ENCODE results near the gene CAB39L.
"Not testable (repeated sequence)": the region's sequence is repeated elsewhere in the genome, so short reads cannot be mapped to it uniquely, and the experiment has no call there.

The CAB39L gene

GRCh38 chr13:49305792-49306425 lies 138.0 kb downstream of the CAB39L start:
- no peak for DNase-seq

GRCh38 chr13:49304763-49305700 lies 138.8 kb downstream of the CAB39L start:
- peak; percentile 37 for DNase-seq

DNA sequence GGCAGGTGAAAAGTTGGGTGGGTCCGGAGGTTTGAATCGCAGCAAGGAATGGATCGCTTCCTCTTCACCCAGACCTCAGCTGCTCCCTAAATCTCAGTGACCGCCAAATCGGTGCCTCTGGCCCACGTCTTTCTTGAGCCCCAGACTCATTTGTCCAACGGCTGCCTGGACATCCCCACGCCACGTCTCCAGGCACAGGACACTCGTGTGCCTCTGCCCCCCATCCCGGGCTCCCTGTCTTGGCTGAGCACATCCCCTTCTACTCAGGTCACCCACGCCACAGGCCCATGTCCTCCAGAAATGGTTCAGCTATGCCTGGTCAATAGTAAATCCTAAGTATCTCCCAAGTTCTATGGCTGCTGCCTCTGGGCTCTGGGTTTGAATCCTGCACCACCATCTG lies 139.5 kb downstream of the CAB39L start:
- DNase-seq: no peak

GRCh38 chr13:49303533-49304252 lies 140.2 kb downstream of the CAB39L start:
- DNase-seq: no peak

DNA sequence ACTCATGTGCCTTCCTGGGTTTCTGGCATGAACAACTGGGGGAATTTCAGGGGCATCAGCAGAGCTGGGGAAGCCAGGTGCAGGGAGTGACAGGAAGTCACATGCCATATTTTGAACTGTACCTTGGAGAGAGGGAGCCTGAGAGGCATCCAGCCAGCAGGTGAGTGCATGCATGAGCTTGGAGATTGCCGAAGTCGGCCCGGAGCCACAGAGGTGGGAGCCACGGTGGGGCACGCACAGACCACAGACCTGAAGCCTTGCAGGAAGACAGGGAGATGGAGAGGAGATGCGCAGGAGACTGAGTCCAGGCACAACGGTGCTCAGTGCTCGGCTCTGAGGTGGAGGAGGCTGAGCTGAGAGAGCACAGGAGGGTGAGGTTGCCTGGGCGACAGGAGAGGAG lies 141.0 kb downstream of the CAB39L start:
- DNase-seq: no peak

DNA sequence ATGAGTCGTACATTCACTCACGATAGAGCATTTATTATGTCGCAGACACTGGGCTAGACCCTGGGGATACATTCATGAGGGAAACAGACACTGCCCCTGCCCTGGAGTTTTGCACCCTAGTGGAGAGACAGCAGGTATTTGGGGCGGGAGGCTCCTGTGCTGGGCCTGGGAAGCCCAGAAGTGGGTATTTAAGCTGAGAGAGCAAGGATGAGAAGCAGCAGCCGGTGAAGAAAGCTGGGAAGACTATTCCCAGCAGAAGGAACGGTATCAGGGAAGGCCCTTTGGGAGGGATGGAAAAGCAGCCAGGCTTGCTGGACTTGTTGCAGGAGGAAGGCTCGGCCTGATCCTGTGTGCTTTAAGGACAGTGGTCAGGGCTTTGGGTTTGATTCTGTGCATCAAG lies 141.6 kb downstream of the CAB39L start:
- DNase-seq: no peak

DNA sequence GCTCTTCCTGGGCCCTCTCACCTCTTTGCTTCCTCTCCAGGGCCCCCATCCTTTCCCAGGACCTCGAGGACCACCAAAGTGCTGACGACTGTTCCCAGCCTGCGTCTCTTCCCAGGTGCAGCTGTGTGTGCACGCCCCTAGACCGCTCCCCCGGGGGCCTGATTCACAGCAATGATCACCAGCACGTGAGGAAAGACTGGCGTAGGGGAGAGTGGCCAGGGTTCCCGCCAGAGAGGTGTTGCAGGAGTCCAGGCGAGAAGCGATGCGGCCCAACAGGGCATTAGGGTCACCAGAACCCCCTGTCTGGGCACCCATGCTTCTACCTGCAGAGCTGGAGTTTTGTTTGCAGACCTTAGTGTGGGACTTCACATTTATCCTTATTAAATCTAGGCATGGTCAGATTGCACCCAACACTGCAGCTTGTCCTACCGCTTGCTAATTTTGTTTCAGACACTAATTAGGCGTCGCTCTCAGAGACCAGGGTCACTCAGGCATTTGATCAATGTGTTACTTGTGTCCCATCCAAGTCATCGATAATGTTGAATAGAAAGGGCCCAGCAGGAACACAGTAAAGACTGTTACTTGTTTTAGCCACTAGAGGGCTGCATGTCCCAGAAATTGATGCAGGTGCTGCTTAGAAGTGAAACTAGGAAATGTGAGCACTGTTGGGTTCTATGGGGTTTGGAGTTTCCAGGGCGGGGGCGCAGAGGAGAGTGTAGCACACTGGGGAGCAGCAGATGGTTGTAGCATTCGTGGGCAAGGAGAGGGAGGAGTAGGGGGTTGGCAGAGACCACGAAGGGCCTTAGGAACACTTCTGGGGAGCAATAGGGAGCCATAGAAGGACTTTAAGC lies 142.9 kb downstream of the CAB39L start:
- DNase-seq: peak; percentile 34

DNA sequence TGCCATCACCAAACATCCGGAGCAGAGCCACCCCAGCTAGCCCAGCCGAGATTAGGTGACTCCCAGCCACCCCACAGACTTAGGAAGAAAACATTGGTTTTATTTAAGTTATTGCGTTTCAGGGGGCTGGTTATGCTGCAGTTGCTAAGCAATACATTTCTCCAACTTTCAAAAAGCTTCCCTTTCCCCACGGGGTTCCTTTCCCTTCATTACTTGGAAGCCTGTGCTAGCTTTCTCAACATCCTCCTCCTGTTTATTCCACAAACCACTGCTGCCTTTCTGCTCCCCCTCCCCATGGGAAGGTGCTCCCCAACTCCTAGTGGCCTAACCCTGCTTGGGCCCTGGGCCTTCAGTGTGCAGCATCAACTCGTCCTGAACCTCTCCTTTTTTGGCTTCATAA lies 143.6 kb downstream of the CAB39L start:
- DNase-seq: no peak

DNA sequence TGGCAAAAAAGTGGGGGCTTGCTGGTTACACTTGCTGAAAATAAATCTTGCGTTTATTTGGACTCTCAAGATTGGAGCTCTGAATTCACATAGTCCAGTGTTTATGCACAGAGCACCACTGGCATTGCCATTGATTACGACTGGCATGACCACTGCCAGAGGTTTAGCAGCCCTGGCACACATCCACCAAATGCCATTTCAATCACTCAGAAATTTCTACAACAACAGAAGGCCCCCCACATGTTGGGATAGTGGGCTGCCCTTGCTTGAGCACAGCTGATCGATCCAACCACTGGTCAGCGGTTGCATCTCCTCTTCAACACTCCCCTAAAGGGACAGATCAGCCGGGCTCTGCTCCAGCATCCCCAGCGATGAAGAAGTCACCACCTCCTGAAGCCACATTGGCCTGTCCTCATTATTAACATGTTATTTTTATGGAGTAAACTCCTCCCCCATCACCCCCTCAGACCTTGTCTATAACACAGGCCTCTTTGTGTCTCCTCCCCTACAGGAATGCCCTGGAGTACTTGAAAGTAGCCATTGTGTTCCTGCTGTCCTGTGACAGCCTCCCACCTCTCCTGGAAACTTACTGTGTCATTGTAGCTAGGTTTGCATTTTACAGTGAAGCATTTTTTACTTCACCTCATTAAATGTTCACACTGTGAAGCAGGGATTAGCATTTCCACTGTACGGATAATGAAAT lies 144.8 kb downstream of the CAB39L start:
- DNase-seq: no peak

DNA sequence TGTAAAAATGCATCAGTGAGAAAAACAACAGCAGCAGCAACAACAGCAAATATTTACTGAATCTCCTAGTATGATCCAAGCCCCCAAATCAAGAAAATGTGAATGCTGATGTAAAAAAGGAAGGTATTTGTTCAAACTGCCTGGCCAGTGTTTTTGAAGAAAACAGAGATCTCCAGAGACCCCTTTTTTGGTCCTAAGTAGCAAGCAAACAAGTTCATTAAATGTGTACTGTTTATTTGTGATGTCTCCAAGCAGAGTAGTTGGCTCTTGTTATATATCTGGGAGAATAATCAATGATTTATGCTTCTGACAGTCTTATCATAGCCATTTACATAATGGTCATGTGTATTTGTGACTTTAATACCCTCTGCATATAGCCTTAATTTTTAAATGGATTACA lies 145.4 kb downstream of the CAB39L start:
- DNase-seq: no peak

GRCh38 chr13:49297338-49297737 lies 146.5 kb downstream of the CAB39L start:
- DNase-seq: no peak

DNA sequence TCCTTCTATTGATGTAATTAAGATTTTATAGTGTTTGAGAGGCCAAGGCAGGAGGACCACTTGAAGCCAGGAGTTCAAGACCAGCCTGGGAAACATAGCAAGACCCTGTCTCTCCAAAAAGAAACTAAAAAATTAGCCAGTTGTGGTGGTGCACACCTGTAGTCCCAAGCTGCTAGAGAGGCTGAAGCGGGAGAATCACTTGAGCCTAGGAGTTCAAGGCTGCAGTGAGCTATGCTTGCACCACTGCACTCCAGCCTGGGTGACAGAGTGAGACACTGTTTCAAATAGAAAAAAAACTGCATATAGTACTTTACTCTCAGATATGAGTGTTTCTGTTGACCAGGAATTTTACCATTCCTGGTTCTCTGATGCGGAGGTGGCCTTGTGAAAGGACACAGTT lies 147.2 kb downstream of the CAB39L start:
- no peak for DNase-seq

DNA sequence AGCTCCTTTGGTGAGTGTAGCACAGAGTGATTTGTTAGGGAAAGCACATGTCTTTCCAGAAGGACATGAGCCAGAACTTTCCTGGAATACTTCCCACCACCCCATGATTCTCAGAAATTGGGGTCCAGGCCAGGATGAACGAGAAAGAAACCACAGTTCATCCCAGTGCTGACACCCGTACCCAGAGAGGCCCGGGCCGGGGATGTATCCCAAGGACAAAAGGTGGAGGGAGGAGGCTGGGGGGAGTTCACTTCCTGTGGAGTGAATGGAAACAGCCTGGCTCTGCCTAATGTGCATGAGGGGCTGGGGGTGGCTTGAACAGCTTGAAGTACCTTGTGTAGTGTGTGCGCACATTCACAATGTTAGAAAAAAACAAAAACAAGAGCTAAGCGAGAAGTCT lies 148.6 kb downstream of the CAB39L start:
- no peak for DNase-seq

DNA sequence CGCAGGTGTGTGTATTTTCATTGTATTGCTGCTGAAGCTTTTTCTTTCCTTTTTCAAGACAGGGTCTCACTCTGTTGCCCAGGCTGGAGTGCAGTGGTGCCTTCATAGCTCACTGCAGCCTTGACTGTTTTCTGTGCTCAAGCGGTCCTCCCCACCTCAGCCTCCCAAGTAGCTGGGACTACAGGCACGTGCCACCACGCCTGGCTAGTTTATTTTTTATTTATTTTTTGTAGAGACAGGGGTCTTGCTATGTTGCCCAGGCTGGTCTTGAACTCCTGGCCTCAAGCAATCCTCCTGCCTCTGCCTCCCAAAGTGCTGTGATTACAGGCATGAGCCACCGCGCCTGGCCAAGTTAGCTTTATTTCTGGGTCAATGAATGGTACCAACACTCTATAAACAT lies 149.1 kb downstream of the CAB39L start:
- not testable (repeated sequence) for DNase-seq

GRCh38 chr13:49292742-49293486 lies 150.9 kb downstream of the CAB39L start:
- DNase-seq: peak; percentile 46

DNA sequence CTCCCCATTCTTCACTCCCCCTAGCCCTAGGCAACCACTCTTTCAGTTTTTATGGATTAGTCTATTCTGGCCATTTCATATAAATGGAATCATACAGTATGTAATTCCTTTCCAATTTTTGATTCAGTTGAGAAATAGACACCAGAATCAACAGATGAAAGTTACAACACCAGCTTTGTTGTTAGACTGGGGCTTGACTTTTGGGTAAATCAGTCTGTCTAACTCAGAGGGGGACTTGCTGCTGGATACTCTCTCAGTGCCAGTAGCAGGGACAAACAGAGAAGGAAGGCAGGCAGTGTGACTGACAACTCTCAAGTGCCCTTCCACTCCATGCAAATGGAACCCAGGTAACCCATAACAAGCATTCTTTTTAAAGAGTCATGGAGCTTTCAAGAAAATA lies 155.4 kb downstream of the CAB39L start:
- no peak for DNase-seq

DNA sequence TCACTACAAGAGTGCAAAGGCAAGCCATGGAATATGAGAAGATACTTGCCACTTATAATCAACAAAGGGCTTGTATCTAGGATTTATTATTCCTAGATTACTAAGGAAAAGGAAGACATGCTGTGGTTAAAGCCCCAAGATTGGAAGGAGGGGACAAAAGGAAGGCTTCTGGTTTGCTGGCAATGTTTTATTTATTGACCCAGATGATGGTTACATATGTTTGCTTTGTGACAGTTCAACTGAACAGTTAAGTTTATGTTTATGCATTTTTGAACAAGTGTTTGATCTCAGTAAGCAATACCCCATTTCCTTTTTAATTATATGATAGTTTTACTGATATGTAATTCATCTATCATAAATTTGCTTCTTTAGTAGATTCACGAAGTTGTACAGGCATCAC lies 155.9 kb downstream of the CAB39L start:
- no peak for DNase-seq

GRCh38 chr13:49279885-49280284 lies 164.0 kb downstream of the CAB39L start:
- no peak for DNase-seq

DNA sequence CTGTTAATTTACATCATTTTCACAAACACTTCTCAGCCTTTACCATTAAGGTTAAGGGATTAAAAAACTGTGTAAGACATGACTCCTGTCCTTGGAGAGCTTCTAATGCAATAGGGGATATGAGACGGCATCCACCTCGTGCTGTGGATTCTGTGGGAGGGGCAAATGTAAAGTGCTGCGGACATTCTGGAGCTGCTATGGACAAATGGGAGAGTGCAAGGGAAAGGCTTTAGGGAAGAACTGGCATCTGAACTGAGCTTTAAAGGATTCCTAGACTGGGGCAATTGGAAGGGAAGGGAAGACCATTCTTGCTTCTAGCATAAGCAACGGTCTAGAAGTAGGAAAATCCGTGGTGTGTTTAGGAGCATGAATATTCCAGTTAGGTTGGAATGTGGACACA lies 164.8 kb downstream of the CAB39L start:
- no peak for DNase-seq

- DNase-seq: no peak
Measured at GRCh38 chr13:49278211-49278610, 165.7 kb downstream of the CAB39L start.

DNA sequence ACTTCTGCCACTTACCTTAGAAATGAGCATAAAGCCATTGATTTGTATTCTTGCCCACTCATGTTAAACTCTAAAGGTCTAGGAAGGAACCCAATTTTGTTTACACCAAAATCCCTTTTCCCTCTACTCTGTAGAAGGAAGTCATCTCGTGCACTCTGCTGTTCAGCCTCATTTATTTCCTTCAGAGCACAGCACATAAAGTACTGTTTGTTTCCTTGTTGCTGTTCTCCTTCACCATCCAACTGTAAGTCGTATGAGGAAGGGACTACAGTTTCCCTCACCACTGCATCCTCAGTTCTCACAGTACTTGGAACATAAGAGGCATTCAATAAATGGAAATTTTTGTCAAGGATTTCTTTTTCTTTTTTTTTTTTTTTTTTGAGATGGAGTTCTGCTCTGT lies 171.6 kb downstream of the CAB39L start:
- DNase-seq: no peak
